GM23248 (cell line): ENCODE results near the gene PIK3R1. TPM values are rescaled to one million over a fixed set of nuclear protein-coding genes. Genes with fewer than 3 reads are reported as not detected.
A peak's percentile ranks its signal among the peaks of the same experiment; 100 is the strongest.

ENCODE experiments used
- DNase-seq: peaks from one replicate; pipeline ENCODE4 v3.0.0-alpha.2; 2015
- H2AFZ ChIP-seq: fragments of 200-600 bp; sonication (generic); 2 replicates; pipeline ENCODE4 v1.6.1; 2016; ENCODE audit warnings: antibody characterized with exemption
- H3F3A ChIP-seq: fragments of 200-600 bp; sonication (generic); 2 replicates; pipeline ENCODE4 v1.6.1; 2016; ENCODE audit warnings: mild to moderate bottlenecking, antibody characterized with exemption, mixed run types; ENCODE audit not compliant: insufficient read depth
- H3K27ac ChIP-seq: fragments of 200-600 bp; sonication (generic); 2 replicates; pipeline ENCODE4 v1.5.1; 2016; ENCODE audit warnings: mild to moderate bottlenecking
- H3K27me3 ChIP-seq: fragments of 200-600 bp; sonication (generic); replicated peaks from 2 replicates; pipeline ENCODE4 v1.6.1; 2016; ENCODE audit warnings: mild to moderate bottlenecking; ENCODE audit not compliant: insufficient read depth
- H3K36me3 ChIP-seq: fragments of 200-600 bp; sonication (generic); 2 replicates; pipeline ENCODE4 v1.6.1; 2016; ENCODE audit warnings: low read depth, mild to moderate bottlenecking
- H3K4me1 ChIP-seq: fragments of 200-600 bp; sonication (generic); 2 replicates; pipeline ENCODE4 v1.6.1; 2016; ENCODE audit warnings: mild to moderate bottlenecking; ENCODE audit not compliant: insufficient read depth
- H3K4me2 ChIP-seq: fragments of 200-600 bp; sonication (generic); one replicate; pipeline ENCODE4 v1.6.1; 2016; ENCODE audit warnings: mild to moderate bottlenecking; ENCODE audit not compliant: unreplicated experiment
- H3K4me3 ChIP-seq: fragments of 200-600 bp; sonication (generic); 2 replicates; pipeline ENCODE4 v1.5.1; 2016; ENCODE audit warnings: mild to moderate bottlenecking
- H3K79me2 ChIP-seq: fragments of 200-600 bp; sonication (generic); 2 replicates; pipeline ENCODE4 v1.6.1; 2016; ENCODE audit warnings: mild to moderate bottlenecking; ENCODE audit not compliant: insufficient read depth
- H3K9ac ChIP-seq: fragments of 200-600 bp; sonication (generic); 2 replicates; pipeline ENCODE4 v1.6.1; 2016; ENCODE audit warnings: mild to moderate bottlenecking
- H3K9me2 ChIP-seq: fragments of 200-600 bp; sonication (generic); 2 replicates; pipeline ENCODE4 v1.6.1; 2016; ENCODE audit warnings: mixed run types, mild to moderate bottlenecking, moderate library complexity; ENCODE audit not compliant: insufficient read depth
- H3K9me3 ChIP-seq: fragments of 200-600 bp; sonication (generic); one replicate; pipeline ENCODE4 v1.6.1; 2017; ENCODE audit warnings: low read depth
- H4K20me1 ChIP-seq: fragments of 200-600 bp; sonication (generic); 2 replicates; pipeline ENCODE4 v1.6.0; 2016; ENCODE audit not compliant: insufficient read depth
- EZH2 ChIP-seq: fragments of 200-600 bp; sonication (generic); IDR thresholded peaks from 2 replicates; pipeline ENCODE4 v1.6.1; 2018; ENCODE audit warnings: antibody characterized with exemption, mild to moderate bottlenecking; ENCODE audit not compliant: insufficient read depth, poor library complexity, severe bottlenecking
- EZH2phosphoT487 ChIP-seq: fragments of 200-600 bp; sonication (generic); IDR thresholded peaks from 2 replicates; pipeline ENCODE4 v1.6.1; 2018; ENCODE audit warnings: antibody characterized with exemption, moderate library complexity, mild to moderate bottlenecking, low read depth; ENCODE audit not compliant: insufficient read depth
- WGBS, 2 experiments: methylation state at CpG; one replicate each; pipeline ENCODE4 v1.1.6; 2015 to 2017; ENCODE audit warnings: low lambda C conversion rate in 2 of 2, low coverage in 1 of 2; ENCODE audit errors: missing lambda C conversion rate in 2 of 2; 5-methylcytosine and 5-hydroxymethylcytosine counted together
- in situ Hi-C: fragments of 300-500 bp; cut with MboI; formaldehyde crosslinking; loops from 2 replicates; pipeline ENCODE4 v1.15.0; 2020
- polyA plus RNA-seq: library from polyadenylated mRNA; unstranded; fragments of >200 nt; fragmentation: Nextera tagmentation; extraction: Ambion mirVana; gene quantifications from 2 replicates; pipeline ENCODE4 v1.2.1, GENCODE V29; 2016
- total RNA-seq: library from RNA; depleted of rRNA; stranded (reverse); fragments of >200 nt; shearing (Covaris generic); gene quantifications from 2 replicates; pipeline ENCODE4 v1.2.3, GENCODE V29; 2014

Gene PIK3R1
- total and polyA plus RNA-seq, 2 experiments from 2014 or later = 8.4 to 14.4 TPM

GRCh38 chr5:68250661-68251298 lies 35.2 kb downstream of the PIK3R1 start:
- Histone ChIP-seq H4K20me1 (no peaks in the 10 kb centered on the region), H3K4me1 (peaks cover 49% of the 10 kb centered on the region), H2AFZ (no peak overlapping the region), H3F3A (peaks cover 38% of the 10 kb centered on the region), H3K9me3 (no peaks in the 10 kb centered on the region), H3K27me3 (no peaks in the 10 kb centered on the region), H3K4me3 (no peak overlapping the region), H3K27ac (no peak overlapping the region), H3K9me2 (no peaks in the 10 kb centered on the region), H3K79me2 (peaks cover 87% of the 10 kb centered on the region), H3K9ac (0 out of 2 replicates have a peak overlapping the region, but pooled peaks have one; percentile 1), H3K4me2 (no peak overlapping the region), H3K36me3 (no peaks in the 10 kb centered on the region)
- 44 to 50% methylated on average over 5 of the region's 5 CpGs for WGBS, 2 experiments
- no peak for TF ChIP-seq EZH2
- TF ChIP-seq EZH2phosphoT487 = no peak
- in situ Hi-C loops = loop anchor here (10.0 to 25.0 kb wide), 2 partner anchors 588 to 1006 kb away; no protein-coding TSS in a partner anchor
- no peak for DNase-seq

DNA sequence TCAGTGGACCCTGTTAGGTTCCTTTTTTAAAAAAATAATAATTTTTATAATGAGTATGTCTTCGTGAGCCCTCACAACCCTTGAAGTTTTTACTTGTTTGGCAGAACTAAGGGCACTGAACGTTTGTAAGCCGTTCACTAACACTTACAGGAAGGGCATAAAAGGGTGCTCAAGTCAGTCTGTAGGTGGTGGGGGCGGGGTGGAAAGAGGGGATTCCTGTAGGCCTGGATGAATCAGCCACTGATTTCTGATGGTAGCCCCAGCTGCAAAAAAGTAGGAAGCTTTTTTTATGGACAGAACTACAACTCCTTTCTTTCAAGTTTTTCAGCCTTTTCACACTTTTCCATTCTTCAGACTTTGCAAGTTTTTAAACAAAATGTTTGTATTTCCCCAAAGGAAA lies 35.8 kb downstream of the PIK3R1 start:
- in situ Hi-C loops = loop anchor here (10.0 to 25.0 kb wide), 2 partner anchors 589 to 1007 kb away; no protein-coding TSS in a partner anchor
- no peaks in the 10 kb centered on the region for H4K20me1 ChIP-seq
- H3K9me2 ChIP-seq = no peaks in the 10 kb centered on the region
- no peak overlapping the region for H3K4me3 ChIP-seq
- H3K4me1 ChIP-seq = peaks cover 46% of the 10 kb centered on the region
- H3K36me3 ChIP-seq = no peaks in the 10 kb centered on the region
- H3K4me2 ChIP-seq = peak overlapping the region; percentile 61
- peak overlapping the region; percentile 29; the same call in 1 of the 2 replicates for H3K9ac ChIP-seq
- H3K27ac ChIP-seq = peak overlapping the region; percentile 53
- H3K27me3 ChIP-seq = no peaks in the 10 kb centered on the region
- DNase-seq = no peak
- peaks cover 87% of the 10 kb centered on the region for H3K79me2 ChIP-seq
- TF ChIP-seq EZH2 (no peak), EZH2phosphoT487 (no peak)
- H3K9me3 ChIP-seq = no peaks in the 10 kb centered on the region
- H2AFZ ChIP-seq = 0 out of 2 replicates have a peak overlapping the region, but pooled peaks have one; percentile 13
- WGBS, 2 experiments = 16 to 19% methylated on average over 4 of the region's 4 CpGs
- H3F3A ChIP-seq = peaks cover 38% of the 10 kb centered on the region

DNA sequence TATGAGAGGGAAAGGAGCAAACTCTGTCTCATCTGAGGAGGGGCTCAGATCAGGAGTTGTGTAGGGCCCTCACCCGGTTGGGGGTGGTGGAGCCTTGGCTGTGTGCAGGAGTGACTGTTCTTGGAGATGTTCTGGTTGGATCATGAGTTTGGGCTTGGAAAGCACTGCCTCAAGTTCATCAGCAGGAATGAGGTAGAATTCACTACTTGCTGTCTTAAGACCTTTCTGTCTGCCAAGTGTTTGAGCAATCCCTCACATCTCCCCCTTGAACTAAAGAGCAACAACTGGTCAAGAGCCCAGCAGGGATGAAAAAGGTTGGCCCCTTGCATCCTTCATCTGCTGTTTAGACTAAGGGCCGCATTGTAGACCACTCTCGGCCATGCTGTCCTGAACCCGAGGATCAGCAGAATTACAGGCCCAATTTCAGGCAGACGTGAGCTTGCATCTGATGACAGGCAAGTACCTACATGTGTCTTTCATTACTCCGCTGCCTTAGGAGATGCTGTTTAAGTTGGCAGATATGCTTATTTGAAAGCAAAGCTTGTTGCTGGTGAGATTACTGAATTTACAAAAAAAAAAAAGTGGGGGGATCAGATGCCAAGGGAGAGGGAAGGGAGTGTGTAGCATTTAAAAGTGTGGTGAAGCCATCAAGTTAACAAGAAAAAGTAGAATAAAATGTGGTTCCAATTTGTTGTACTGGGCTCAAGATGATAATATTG lies 36.4 kb downstream of the PIK3R1 start:
- Histone ChIP-seq H3K36me3 (no peaks in the 10 kb centered on the region), H3K9me3 (no peaks in the 10 kb centered on the region), H3K9me2 (no peaks in the 10 kb centered on the region), H3K27me3 (no peaks in the 10 kb centered on the region), H3K4me1 (peaks cover 46% of the 10 kb centered on the region), H4K20me1 (no peaks in the 10 kb centered on the region), H2AFZ (0 out of 2 replicates have a peak overlapping the region, but pooled peaks have one; percentile 13), H3K79me2 (peaks cover 87% of the 10 kb centered on the region), H3K4me2 (peak overlapping the region; percentile 61), H3K4me3 (no peak overlapping the region), H3K27ac (peak overlapping the region; percentile 53), H3F3A (peaks cover 38% of the 10 kb centered on the region), H3K9ac (peak overlapping the region; percentile 29)
- no peak for TF ChIP-seq EZH2phosphoT487
- TF ChIP-seq EZH2 = no peak
- in situ Hi-C loops = loop anchor here (10.0 to 25.0 kb wide), 2 partner anchors 590 to 1007 kb away; no protein-coding TSS in a partner anchor
- 10 to 14% methylated on average over 6 of the region's 6 CpGs for WGBS, 2 experiments
- DNase-seq = peak; percentile 73

GRCh38 chr5:68252673-68253623 lies 37.4 kb downstream of the PIK3R1 start:
- DNase-seq = peak; percentile 91
- TF ChIP-seq EZH2 = no peak
- TF ChIP-seq EZH2phosphoT487 = no peak
- H3K9me2 ChIP-seq = no peaks in the 10 kb centered on the region
- peaks cover 38% of the 10 kb centered on the region for H3F3A ChIP-seq
- H3K4me1 ChIP-seq = peaks cover 46% of the 10 kb centered on the region
- no peaks in the 10 kb centered on the region for H3K36me3 ChIP-seq
- no peak overlapping the region for H2AFZ ChIP-seq
- no peaks in the 10 kb centered on the region for H3K27me3 ChIP-seq
- peaks cover 87% of the 10 kb centered on the region for H3K79me2 ChIP-seq
- H3K9me3 ChIP-seq = no peaks in the 10 kb centered on the region
- peak overlapping the region; percentile 29 for H3K9ac ChIP-seq
- in situ Hi-C loops = loop anchor here (10.0 to 25.0 kb wide), 2 partner anchors 591 to 1008 kb away; no protein-coding TSS in a partner anchor
- WGBS, 2 experiments = 10 to 14% methylated on average over 6 of the region's 6 CpGs
- no peak overlapping the region for H3K4me3 ChIP-seq
- peak overlapping the region; percentile 53 for H3K27ac ChIP-seq
- H3K4me2 ChIP-seq = peak overlapping the region; percentile 61
- no peaks in the 10 kb centered on the region for H4K20me1 ChIP-seq
